HEK293 (cell line): ENCODE results near the gene AKAP6.

Experiments used
- CTCF ChIA-PET: fragments of 350-600 bp; formaldehyde crosslinking; extraction: SDS; loops from one replicate; lab custom pipeline; 2021; ENCODE audit warnings: antibody characterized with exemption; lab: Yijun Ruan, JAX
- POLR2A ChIA-PET: fragments of 300-600 bp; formaldehyde crosslinking; extraction: SDS; loops from one replicate; lab custom pipeline; 2020; ENCODE audit warnings: antibody characterized with exemption, inconsistent platforms; lab: Yijun Ruan, JAX
- H3K27ac ChIP-seq: fragments of 200-500 bp; sonication (Bioruptor generic); 2 replicates; pipeline ENCODE4 v1.5.1; 2014; ENCODE audit warnings: low read depth, low read length, control low read depth, inconsistent platforms; ENCODE audit errors: extremely low read depth
- H3K36me3 ChIP-seq, 2 experiments: fragments of 200-500 bp in 1 of 2; sonication (Bioruptor generic) in 1 of 2; 1 replicate in 1 of 2; 2 replicates in 1 of 2; pipeline ENCODE4 v1.5.1; 2014 to 2017; ENCODE audit warnings: inconsistent platforms in 2 of 2, low read length in 2 of 2; ENCODE audit not compliant: control insufficient read depth in 2 of 2, insufficient read depth in 1 of 2
- H3K4me1 ChIP-seq: fragments of 200-500 bp; sonication (Bioruptor generic); 2 replicates; pipeline ENCODE4 v1.5.1; 2014; ENCODE audit warnings: mild to moderate bottlenecking, low read length, inconsistent platforms; ENCODE audit not compliant: control insufficient read depth, insufficient read depth
- H3K4me3 ChIP-seq: 2 replicates; pipeline ENCODE4 v1.5.1; 2011; ENCODE audit warnings: low read depth, mild to moderate bottlenecking, control low read depth, low read length, moderate library complexity
- H3K9me3 ChIP-seq: fragments of 200-500 bp; sonication (Bioruptor generic); 2 replicates; pipeline ENCODE4 v1.5.1; 2014; ENCODE audit warnings: low read depth, low read length, inconsistent platforms; ENCODE audit not compliant: control insufficient read depth, insufficient read depth
- KLF9 ChIP-seq: fragments of 450-650 bp; formaldehyde crosslinking; IDR thresholded peaks from 2 replicates; pipeline ENCODE4 v1.5.1; 2016; ENCODE audit warnings: missing biosample characterization, missing genetic modification characterization, low read depth
- PRDM1 ChIP-seq: fragments of 450-650 bp; formaldehyde crosslinking; IDR thresholded peaks from 2 replicates; pipeline ENCODE4; 2016; ENCODE audit warnings: missing biosample characterization, missing genetic modification characterization
- TRIM28 ChIP-seq: IDR thresholded peaks from 2 replicates; pipeline ENCODE4 v1.6.1; 2011; ENCODE audit warnings: low read length, control low read depth, borderline replicate concordance
- YY2 ChIP-seq: fragments of 450-650 bp; formaldehyde crosslinking; IDR thresholded peaks from 2 replicates; pipeline ENCODE4 v1.5.1; 2016; ENCODE audit warnings: missing biosample characterization, missing genetic modification characterization
- ZFHX2 ChIP-seq: fragments of 450-650 bp; formaldehyde crosslinking; conservative IDR thresholded peaks from 2 replicates; pipeline ENCODE4 v1.5.1; 2016; ENCODE audit warnings: missing biosample characterization, missing genetic modification characterization
- ZNF10 ChIP-seq: fragments of 450-650 bp; formaldehyde crosslinking; IDR thresholded peaks from 2 replicates; pipeline ENCODE4 v1.5.1; 2017; ENCODE audit warnings: missing biosample characterization, missing genetic modification characterization
- ZNF133 ChIP-seq: fragments of 450-650 bp; formaldehyde crosslinking; IDR thresholded peaks from 2 replicates; pipeline ENCODE4 v1.5.1; 2016; ENCODE audit warnings: missing biosample characterization, missing genetic modification characterization
- ZNF16 ChIP-seq: fragments of 450-650 bp; formaldehyde crosslinking; IDR thresholded peaks from 2 replicates; pipeline ENCODE4 v1.5.1; 2016; ENCODE audit warnings: low read depth, missing biosample characterization, missing genetic modification characterization
- ZNF184 ChIP-seq: fragments of 450-650 bp; IDR thresholded peaks from 2 replicates; pipeline ENCODE4 v1.5.1; 2018; ENCODE audit warnings: missing biosample characterization, mild to moderate bottlenecking, missing genetic modification characterization
- ZNF2 ChIP-seq: fragments of 450-650 bp; formaldehyde crosslinking; IDR thresholded peaks from 2 replicates; pipeline ENCODE4 v1.5.1; 2016; ENCODE audit warnings: missing biosample characterization, missing genetic modification characterization
- ZNF202 ChIP-seq: fragments of 450-650 bp; formaldehyde crosslinking; IDR thresholded peaks from 2 replicates; pipeline ENCODE4 v1.5.1; 2016; ENCODE audit warnings: missing biosample characterization, missing genetic modification characterization, borderline replicate concordance
- ZNF211 ChIP-seq: fragments of 450-650 bp; formaldehyde crosslinking; IDR thresholded peaks from 2 replicates; pipeline ENCODE4 v1.5.1; 2016; ENCODE audit warnings: low read depth, missing biosample characterization, missing genetic modification characterization
- ZNF274 ChIP-seq, 2 experiments: fragments of 200-500 bp in 1 of 2; fragments of 450-650 bp in 1 of 2; sonication (Bioruptor generic) in 1 of 2; formaldehyde crosslinking in 1 of 2; IDR thresholded peaks; 2 replicates each; pipeline versions ENCODE4 v1.5.1 to v1.6.1; 2014 to 2016; ENCODE audit warnings: borderline replicate concordance in 1 of 2, inconsistent platforms in 1 of 2, low read length in 1 of 2, missing biosample characterization in 1 of 2, missing genetic modification characterization in 1 of 2
- ZNF311 ChIP-seq: fragments of 450-650 bp; formaldehyde crosslinking; IDR thresholded peaks from 2 replicates; pipeline ENCODE4 v1.5.1; 2017; ENCODE audit warnings: missing biosample characterization, missing genetic modification characterization, borderline replicate concordance
- ZNF341 ChIP-seq: fragments of 450-650 bp; formaldehyde crosslinking; IDR thresholded peaks from 2 replicates; pipeline ENCODE4; 2016; ENCODE audit warnings: low read depth, missing biosample characterization, missing genetic modification characterization
- ZNF354C ChIP-seq: fragments of 450-650 bp; formaldehyde crosslinking; IDR thresholded peaks from 2 replicates; pipeline ENCODE4 v1.5.1; 2016; ENCODE audit warnings: missing biosample characterization, missing genetic modification characterization, low read depth, borderline replicate concordance
- ZNF404 ChIP-seq: fragments of 450-650 bp; formaldehyde crosslinking; IDR thresholded peaks from 2 replicates; pipeline ENCODE4 v1.5.1; 2017; ENCODE audit warnings: missing biosample characterization, missing genetic modification characterization
- ZNF423 ChIP-seq: fragments of 450-650 bp; formaldehyde crosslinking; IDR thresholded peaks from 2 replicates; pipeline ENCODE4 v1.5.1; 2016; ENCODE audit warnings: missing biosample characterization, missing genetic modification characterization
- ZNF426 ChIP-seq: fragments of 450-650 bp; formaldehyde crosslinking; IDR thresholded peaks from 2 replicates; pipeline ENCODE4 v1.5.1; 2017; ENCODE audit warnings: missing biosample characterization, missing genetic modification characterization, mild to moderate bottlenecking, inconsistent platforms, moderate library complexity
- ZNF48 ChIP-seq: fragments of 450-650 bp; formaldehyde crosslinking; IDR thresholded peaks from 2 replicates; pipeline ENCODE4 v1.5.1; 2016; ENCODE audit warnings: missing biosample characterization, missing genetic modification characterization
- ZNF501 ChIP-seq: fragments of 450-650 bp; formaldehyde crosslinking; IDR thresholded peaks from 2 replicates; pipeline ENCODE4 v1.5.1; 2016; ENCODE audit warnings: missing biosample characterization, missing genetic modification characterization
- ZNF548 ChIP-seq: fragments of 450-650 bp; formaldehyde crosslinking; IDR thresholded peaks from 2 replicates; pipeline ENCODE4 v1.5.1; 2016; ENCODE audit warnings: missing biosample characterization, missing genetic modification characterization
- ZNF670 ChIP-seq: fragments of 450-650 bp; formaldehyde crosslinking; IDR thresholded peaks from 2 replicates; pipeline ENCODE4 v1.5.1; 2016; ENCODE audit warnings: missing biosample characterization, missing genetic modification characterization, low read depth
- ZSCAN23 ChIP-seq: fragments of 450-650 bp; formaldehyde crosslinking; IDR thresholded peaks from 2 replicates; pipeline ENCODE4 v1.5.1; 2016; ENCODE audit warnings: missing biosample characterization, missing genetic modification characterization
- ZSCAN30 ChIP-seq: fragments of 450-650 bp; IDR thresholded peaks from 2 replicates; pipeline ENCODE4 v1.5.1; 2018; ENCODE audit warnings: missing biosample characterization, mild to moderate bottlenecking, missing genetic modification characterization, moderate library complexity
- TF ChIP-seq, protein P1 (sequence below): fragments of 450-650 bp; formaldehyde crosslinking; conservative IDR thresholded peaks from 2 replicates; pipeline ENCODE4 v1.5.1; 2016; ENCODE audit warnings: low read depth, missing biosample characterization, missing genetic modification characterization
- TF ChIP-seq, protein P2 (sequence below): fragments of 450-650 bp; formaldehyde crosslinking; IDR thresholded peaks from 2 replicates; pipeline ENCODE4 v1.5.1; 2017; ENCODE audit warnings: missing biosample characterization, missing genetic modification characterization
- TF ChIP-seq, protein P3 (sequence below): fragments of 450-650 bp; formaldehyde crosslinking; IDR thresholded peaks from 2 replicates; pipeline ENCODE4 v1.5.1; 2016; ENCODE audit warnings: missing biosample characterization, missing genetic modification characterization
- TF ChIP-seq, protein P4 (sequence below): sonication (generic); formaldehyde crosslinking; IDR thresholded peaks from 2 replicates; pipeline ENCODE4 v1.8.1; 2022; ENCODE audit warnings: mild to moderate bottlenecking, moderate library complexity, missing genetic modification reagents
- TF ChIP-seq, protein P5 (sequence below): fragments of 450-650 bp; formaldehyde crosslinking; IDR thresholded peaks from 2 replicates; pipeline ENCODE4 v1.5.1; 2016; ENCODE audit warnings: missing biosample characterization, missing genetic modification characterization

AKAP6 gene

DNA sequence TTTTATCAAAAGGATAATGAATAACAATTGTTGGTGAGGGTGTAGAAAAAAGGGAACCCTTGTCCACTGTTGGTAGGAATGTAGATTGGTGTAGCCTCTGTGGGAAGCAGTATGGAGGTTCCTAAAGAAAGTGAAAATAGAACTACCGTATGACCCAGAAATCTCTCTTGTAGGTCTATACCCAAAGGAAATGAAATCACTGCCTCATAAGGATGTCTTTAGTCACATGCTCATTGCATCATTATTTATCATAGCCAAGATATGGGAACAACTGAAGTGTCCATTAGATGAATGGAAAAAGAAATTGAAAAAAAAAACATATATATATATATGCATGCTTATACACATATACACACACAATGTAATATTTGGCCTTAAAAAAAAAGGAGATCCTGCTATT lies 450.7 kb downstream of the AKAP6 start:
- H3K4me1 ChIP-seq, result no peaks in the 10 kb centered on the region
- CTCF ChIA-PET, result no interaction called here
- no peaks in the 10 kb centered on the region for H3K9me3 ChIP-seq
- TF ChIP-seq, protein P1, sequence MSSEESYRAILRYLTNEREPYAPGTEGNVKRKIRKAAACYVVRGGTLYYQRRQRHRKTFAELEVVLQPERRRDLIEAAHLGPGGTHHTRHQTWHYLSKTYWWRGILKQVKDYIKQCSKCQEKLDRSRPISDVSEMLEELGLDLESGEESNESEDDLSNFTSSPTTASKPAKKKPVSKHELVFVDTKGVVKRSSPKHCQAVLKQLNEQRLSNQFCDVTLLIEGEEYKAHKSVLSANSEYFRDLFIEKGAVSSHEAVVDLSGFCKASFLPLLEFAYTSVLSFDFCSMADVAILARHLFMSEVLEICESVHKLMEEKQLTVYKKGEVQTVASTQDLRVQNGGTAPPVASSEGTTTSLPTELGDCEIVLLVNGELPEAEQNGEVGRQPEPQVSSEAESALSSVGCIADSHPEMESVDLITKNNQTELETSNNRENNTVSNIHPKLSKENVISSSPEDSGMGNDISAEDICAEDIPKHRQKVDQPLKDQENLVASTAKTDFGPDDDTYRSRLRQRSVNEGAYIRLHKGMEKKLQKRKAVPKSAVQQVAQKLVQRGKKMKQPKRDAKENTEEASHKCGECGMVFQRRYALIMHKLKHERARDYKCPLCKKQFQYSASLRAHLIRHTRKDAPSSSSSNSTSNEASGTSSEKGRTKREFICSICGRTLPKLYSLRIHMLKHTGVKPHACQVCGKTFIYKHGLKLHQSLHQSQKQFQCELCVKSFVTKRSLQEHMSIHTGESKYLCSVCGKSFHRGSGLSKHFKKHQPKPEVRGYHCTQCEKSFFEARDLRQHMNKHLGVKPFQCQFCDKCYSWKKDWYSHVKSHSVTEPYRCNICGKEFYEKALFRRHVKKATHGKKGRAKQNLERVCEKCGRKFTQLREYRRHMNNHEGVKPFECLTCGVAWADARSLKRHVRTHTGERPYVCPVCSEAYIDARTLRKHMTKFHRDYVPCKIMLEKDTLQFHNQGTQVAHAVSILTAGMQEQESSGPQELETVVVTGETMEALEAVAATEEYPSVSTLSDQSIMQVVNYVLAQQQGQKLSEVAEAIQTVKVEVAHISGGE (tag by site-specific recombination), result no peak
- no peak for TF ChIP-seq ZNF133
- no peak for TF ChIP-seq ZNF670 (tag by site-specific recombination)
- no peak for TF ChIP-seq YY2 (tag by site-specific recombination)
- no peak for TF ChIP-seq ZNF426 (tag by site-specific recombination)
- no peak for TF ChIP-seq ZNF48 (tag by site-specific recombination)
- no peak for TF ChIP-seq ZNF548 (tag by site-specific recombination)
- no peak for TF ChIP-seq TRIM28
- TF ChIP-seq ZNF202 (tag by site-specific recombination), result no peak
- no peak for TF ChIP-seq ZFHX2
- TF ChIP-seq PRDM1 (tag by site-specific recombination), result no peak
- no peak for TF ChIP-seq ZNF10
- TF ChIP-seq ZNF2 (tag by site-specific recombination), result no peak
- no peak for TF ChIP-seq ZNF501 (tag by site-specific recombination)
- TF ChIP-seq ZNF184 (tag by site-specific recombination), result no peak
- TF ChIP-seq, protein P2, sequence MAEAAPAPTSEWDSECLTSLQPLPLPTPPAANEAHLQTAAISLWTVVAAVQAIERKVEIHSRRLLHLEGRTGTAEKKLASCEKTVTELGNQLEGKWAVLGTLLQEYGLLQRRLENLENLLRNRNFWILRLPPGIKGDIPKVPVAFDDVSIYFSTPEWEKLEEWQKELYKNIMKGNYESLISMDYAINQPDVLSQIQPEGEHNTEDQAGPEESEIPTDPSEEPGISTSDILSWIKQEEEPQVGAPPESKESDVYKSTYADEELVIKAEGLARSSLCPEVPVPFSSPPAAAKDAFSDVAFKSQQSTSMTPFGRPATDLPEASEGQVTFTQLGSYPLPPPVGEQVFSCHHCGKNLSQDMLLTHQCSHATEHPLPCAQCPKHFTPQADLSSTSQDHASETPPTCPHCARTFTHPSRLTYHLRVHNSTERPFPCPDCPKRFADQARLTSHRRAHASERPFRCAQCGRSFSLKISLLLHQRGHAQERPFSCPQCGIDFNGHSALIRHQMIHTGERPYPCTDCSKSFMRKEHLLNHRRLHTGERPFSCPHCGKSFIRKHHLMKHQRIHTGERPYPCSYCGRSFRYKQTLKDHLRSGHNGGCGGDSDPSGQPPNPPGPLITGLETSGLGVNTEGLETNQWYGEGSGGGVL, result no peak
- no peak for TF ChIP-seq ZNF16 (tag by site-specific recombination)
- TF ChIP-seq, protein P3, sequence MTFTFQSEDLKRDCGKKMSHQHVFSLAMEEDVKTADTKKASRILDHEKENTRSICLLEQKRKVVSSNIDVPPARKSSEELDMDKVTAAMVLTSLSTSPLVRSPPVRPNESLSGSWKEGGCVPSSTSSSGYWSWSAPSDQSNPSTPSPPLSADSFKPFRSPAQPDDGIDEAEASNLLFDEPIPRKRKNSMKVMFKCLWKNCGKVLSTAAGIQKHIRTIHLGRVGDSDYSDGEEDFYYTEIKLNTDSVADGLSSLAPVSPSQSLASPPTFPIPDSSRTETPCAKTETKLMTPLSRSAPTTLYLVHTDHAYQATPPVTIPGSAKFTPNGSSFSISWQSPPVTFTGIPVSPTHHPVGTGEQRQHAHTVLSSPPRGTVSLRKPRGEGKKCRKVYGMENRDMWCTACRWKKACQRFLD (tag by site-specific recombination), result no peak
- TF ChIP-seq ZNF341, result no peak
- no peak for TF ChIP-seq ZNF404 (tag by site-specific recombination)
- POLR2A ChIA-PET, result no interaction called here
- H3K4me3 ChIP-seq, result no peak overlapping the region
- H3K27ac ChIP-seq, result no peak overlapping the region
- H3K36me3 ChIP-seq, result no peaks in the 10 kb centered on the region

DNA sequence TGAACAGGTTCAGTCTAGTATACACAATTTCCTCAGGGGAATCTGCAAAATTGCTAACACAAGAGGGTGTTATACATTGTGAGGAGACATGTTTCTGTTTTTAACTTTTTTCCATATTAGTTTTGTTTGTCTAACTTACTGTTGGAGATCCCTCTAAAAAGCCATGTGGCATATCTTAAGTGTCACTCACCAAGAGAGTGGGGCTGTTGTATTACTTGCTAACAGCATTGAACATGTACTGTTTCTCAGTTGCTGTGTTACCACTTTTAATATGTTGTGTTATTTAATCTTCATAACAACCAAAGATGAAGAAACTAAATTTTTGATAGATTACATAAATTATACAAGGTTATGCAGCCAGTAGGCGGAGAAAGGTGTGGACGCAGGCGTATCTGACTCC lies 455.3 kb downstream of the AKAP6 start:
- Histone ChIP-seq H3K27ac (no peak overlapping the region), H3K4me1 (no peaks in the 10 kb centered on the region), H3K4me3 (no peak overlapping the region), H3K36me3 (no peaks in the 10 kb centered on the region), H3K9me3 (no peaks in the 10 kb centered on the region)
- ChIA-PET CTCF (no interaction called here), POLR2A (no interaction called here)
- TF ChIP-seq ZSCAN30 (tag by site-specific recombination), result no peak
- TF ChIP-seq ZNF423, result no peak
- no peak for TF ChIP-seq KLF9 (tag by site-specific recombination)
- TF ChIP-seq, protein P4, sequence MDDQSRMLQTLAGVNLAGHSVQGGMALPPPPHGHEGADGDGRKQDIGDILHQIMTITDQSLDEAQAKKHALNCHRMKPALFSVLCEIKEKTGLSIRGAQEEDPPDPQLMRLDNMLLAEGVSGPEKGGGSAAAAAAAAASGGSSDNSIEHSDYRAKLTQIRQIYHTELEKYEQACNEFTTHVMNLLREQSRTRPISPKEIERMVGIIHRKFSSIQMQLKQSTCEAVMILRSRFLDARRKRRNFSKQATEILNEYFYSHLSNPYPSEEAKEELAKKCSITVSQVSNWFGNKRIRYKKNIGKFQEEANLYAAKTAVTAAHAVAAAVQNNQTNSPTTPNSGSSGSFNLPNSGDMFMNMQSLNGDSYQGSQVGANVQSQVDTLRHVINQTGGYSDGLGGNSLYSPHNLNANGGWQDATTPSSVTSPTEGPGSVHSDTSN (CRISPR knock-in tag), result no peak
- no peak for TF ChIP-seq ZNF274 (IDR thresholded peaks at IDR 0.05; ENCODE audit: low read length)
- no peak for TF ChIP-seq ZNF274 (tag by site-specific recombination; IDR thresholded peaks at IDR 0.05; ENCODE audit: borderline replicate concordance)
- TF ChIP-seq, protein P5, sequence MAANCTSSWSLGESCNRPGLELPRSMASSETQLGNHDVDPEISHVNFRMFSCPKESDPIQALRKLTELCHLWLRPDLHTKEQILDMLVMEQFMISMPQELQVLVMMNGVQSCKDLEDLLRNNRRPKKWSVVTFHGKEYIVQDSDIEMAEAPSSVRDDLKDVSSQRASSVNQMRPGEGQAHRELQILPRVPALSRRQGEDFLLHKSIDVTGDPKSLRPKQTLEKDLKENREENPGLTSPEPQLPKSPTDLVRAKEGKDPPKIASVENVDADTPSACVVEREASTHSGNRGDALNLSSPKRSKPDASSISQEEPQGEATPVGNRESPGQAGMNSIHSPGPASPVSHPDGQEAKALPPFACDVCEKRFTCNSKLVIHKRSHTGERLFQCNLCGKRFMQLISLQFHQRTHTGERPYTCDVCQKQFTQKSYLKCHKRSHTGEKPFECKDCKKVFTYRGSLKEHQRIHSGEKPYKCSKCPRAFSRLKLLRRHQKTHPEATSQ, result no peak
- TF ChIP-seq ZNF311 (tag by site-specific recombination), result no peak
- no peak for TF ChIP-seq ZNF354C
- no peak for TF ChIP-seq ZNF211 (tag by site-specific recombination)
- no peak for TF ChIP-seq ZSCAN23
